Body of pancreas (tissue), 4 donors: ENCODE data around the gene PDE6D. TPM values are rescaled to one million over a fixed set of nuclear protein-coding genes. Genes with fewer than 3 reads are reported as not detected.

ENCODE experiments used
- ATAC-seq: fragments of 150-250 bp; one replicate; pipeline ENCODE4 v1.9.1; 2016
- DNase-seq, 4 donors: peaks; one replicate each; pipeline ENCODE4 v3.0.0-alpha.2; 2019
- H3K27ac ChIP-seq, 4 donors: fragments of 200-600 bp; sonication (generic); 1 replicate in 3 of 4; 2 replicates in 1 of 4; pipeline versions ENCODE4 v1.5.1 to v1.6.1; 2016 to 2019; ENCODE audit warnings: mild to moderate bottlenecking in 1 of 4, mixed read lengths in 1 of 4, moderate library complexity in 1 of 4
- H3K27me3 ChIP-seq, 2 donors: fragments of 200-600 bp; sonication (generic); one replicate each; pipeline ENCODE4 v1.6.0; 2016; ENCODE audit warnings: mild to moderate bottlenecking in 1 of 2
- H3K36me3 ChIP-seq, 2 donors: fragments of 200-600 bp; sonication (generic); replicated peaks in 1 of 2; 2 replicates each; pipeline ENCODE4 v1.5.1; 2016; ENCODE audit warnings: low read depth in 2 of 2; ENCODE audit not compliant: insufficient read depth in 1 of 2
- H3K4me1 ChIP-seq: fragments of 200-600 bp; sonication (generic); one replicate; pipeline ENCODE4 v1.6.0; 2016
- H3K4me3 ChIP-seq, 2 donors: fragments of 200-600 bp; sonication (generic); 1 replicate in 1 of 2; 2 replicates in 1 of 2; pipeline ENCODE4 v1.5.1; 2016 to 2019
- H3K9me3 ChIP-seq, 3 donors: fragments of 200-600 bp; sonication (generic); 1 replicate in 2 of 3; 2 replicates in 1 of 3; pipeline ENCODE4 v1.5.1; 2016
- CTCF ChIP-seq, 7 experiments: fragments of 450-650 bp in 4 of 7; fragments of 200-600 bp in 3 of 7; sonication (generic) in 3 of 7; IDR thresholded peaks; one replicate each; pipeline ENCODE4 v1.5.1; 2016 to 2019; ENCODE audit warnings: antibody characterized with exemption in 7 of 7
- POLR2A ChIP-seq, 3 donors: fragments of 450-650 bp; IDR thresholded peaks; one replicate each; pipeline ENCODE4 v1.6.1; 2016; ENCODE audit warnings: antibody characterized with exemption in 3 of 3, mild to moderate bottlenecking in 2 of 3
- WGBS, 2 donors: methylation state at CpG; one replicate each; pipeline ENCODE4 v1.1.5; 2017; 5-methylcytosine and 5-hydroxymethylcytosine counted together
- intact Hi-C: fragments of 100-400 bp; cut with DNase I; formaldehyde crosslinking; loops from one replicate; pipeline ENCODE4 v1.15.1; 2023
- total RNA-seq, 2 donors: library from RNA; depleted of rRNA; stranded (reverse); fragments of >200 nt; gene quantifications; one replicate each; pipeline ENCODE4 v1.1.0, GENCODE V29; 2016

PDE6D gene
- total RNA-seq, 2 donors from 2014 or later: 2.6 to 15.0 TPM

- DNase-seq (no peak), ATAC-seq (no peak)
- H3K9me3 ChIP-seq: no peaks in the 10 kb centered on the region
- intact Hi-C loops: no loop called here
- H3K4me3 ChIP-seq: no peak overlapping the region
- no peaks in the 10 kb centered on the region for H3K4me1 ChIP-seq
- 78 to 91% methylated on average over 8 of the region's 8 CpGs for WGBS, 2 donors
- no peaks in the 10 kb centered on the region for H3K36me3 ChIP-seq
- no peaks in the 10 kb centered on the region for H3K27me3 ChIP-seq
- no peak for TF ChIP-seq POLR2A (IDR thresholded peaks at IDR 0.05)
- TF ChIP-seq CTCF (IDR thresholded peaks at IDR 0.05): no peak
- H3K27ac ChIP-seq: no peak overlapping the region
These were observed 35.4 kb upstream of the PDE6D start for GRCh38 chr2:231816327-231817026.

DNA sequence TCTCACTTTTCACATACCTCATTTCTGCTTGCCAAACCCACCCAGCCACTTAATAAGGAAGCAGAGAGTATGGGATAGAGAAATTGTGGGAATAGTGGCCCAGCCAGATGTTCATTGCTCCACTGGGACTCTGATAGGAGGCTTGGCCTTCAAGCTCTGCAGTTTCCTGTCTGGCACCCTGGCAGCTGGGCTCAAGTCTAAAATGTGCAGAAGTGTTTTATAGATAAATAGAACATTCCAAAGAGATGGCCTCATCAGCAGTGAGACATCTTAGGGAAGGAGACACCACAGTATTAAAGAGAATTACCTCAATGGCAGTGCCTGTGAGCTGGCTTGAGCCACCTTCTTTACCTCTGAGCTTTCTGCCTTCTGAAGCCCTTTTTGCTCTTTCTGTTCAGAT is 29.8 kb upstream of the PDE6D start:
- no peak for DNase-seq
- no peak overlapping the region for H3K4me3 ChIP-seq
- H3K36me3 ChIP-seq: peaks cover 0 to 12% of the 10 kb centered on the region in 2 donors
- H3K27ac ChIP-seq: no peak overlapping the region
- H3K4me1 ChIP-seq: no peaks in the 10 kb centered on the region
- no peak for ATAC-seq
- TF ChIP-seq CTCF (IDR thresholded peaks at IDR 0.05) (no peak), POLR2A (IDR thresholded peaks at IDR 0.05) (no peak)
- H3K9me3 ChIP-seq: no peaks in the 10 kb centered on the region
- intact Hi-C loops: no loop called here
- H3K27me3 ChIP-seq: no peaks in the 10 kb centered on the region

DNA sequence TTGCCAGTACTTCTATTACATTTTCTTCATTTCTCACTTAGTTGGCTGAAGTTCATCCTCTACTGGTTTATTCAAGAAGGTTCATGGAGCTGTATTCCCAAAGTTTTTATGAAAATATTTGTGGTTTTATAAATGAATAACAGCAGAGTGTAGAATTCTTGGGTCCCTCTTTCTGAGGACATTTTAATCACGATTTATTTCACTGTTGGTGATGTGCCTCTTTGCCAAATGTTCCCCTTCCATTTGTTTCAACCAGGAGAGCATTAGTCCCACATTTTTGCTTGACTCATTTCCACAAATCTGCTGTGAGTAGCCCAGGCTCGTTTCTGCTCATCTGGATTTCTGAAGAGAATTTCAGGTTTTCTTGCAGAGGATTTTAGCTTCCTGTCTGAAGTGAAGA is 25.9 kb upstream of the PDE6D start:
- Histone ChIP-seq H3K27me3 (no peaks in the 10 kb centered on the region), H3K4me1 (no peaks in the 10 kb centered on the region), H3K36me3 (peaks cover 0 to 15% of the 10 kb centered on the region in 2 donors), H3K27ac (no peak overlapping the region), H3K9me3 (no peaks in the 10 kb centered on the region), H3K4me3 (no peak overlapping the region)
- intact Hi-C loops: no loop called here
- DNase-seq (no peak), ATAC-seq (no peak)
- no peak for TF ChIP-seq POLR2A (IDR thresholded peaks at IDR 0.05)
- no peak for TF ChIP-seq CTCF (IDR thresholded peaks at IDR 0.05)
- 71 to 75% methylated on average over 2 of the region's 2 CpGs for WGBS, 2 donors

GRCh38 chr2:231803501-231804138 is 22.5 kb upstream of the PDE6D start:
- no peaks in the 10 kb centered on the region for H3K27me3 ChIP-seq
- DNase-seq: no peak
- no peak overlapping the region for H3K4me3 ChIP-seq
- H3K4me1 ChIP-seq: peaks cover 7% of the 10 kb centered on the region
- H3K9me3 ChIP-seq: no peaks in the 10 kb centered on the region
- TF ChIP-seq POLR2A (IDR thresholded peaks at IDR 0.05) (no peak), CTCF (IDR thresholded peaks at IDR 0.05) (no peak)
- H3K36me3 ChIP-seq: peaks cover 0 to 17% of the 10 kb centered on the region in 2 donors
- intact Hi-C loops: no loop called here
- 85 to 86% methylated on average over 9 of the region's 9 CpGs for WGBS, 2 donors
- no peak for ATAC-seq
- no peak overlapping the region for H3K27ac ChIP-seq
